ENCODE results near the gene LARGE2. TPM values are rescaled to one million over a fixed set of nuclear protein-coding genes. Genes with fewer than 3 reads are reported as not detected.

LARGE2 gene
- polyA plus RNA-seq, 1 donor (not counting 4 experiments of a cell fraction or from before 2014, with no cell fraction given) = 7.1 TPM

GRCh38 chr11:45968901-45969300, 46.4 kb downstream of the LARGE2 start:
- FAIRE-seq = no peak
- H3K4me1 ChIP-seq (ENCODE audit: control insufficient read depth, extremely low read depth, insufficient read depth, low read length) = peaks cover 3% of the 10 kb centered on the region
- no peak for DNase-seq (ENCODE audit: low read depth, low spot score)
- H3K4me2 ChIP-seq (ENCODE audit: control insufficient read depth, extremely low read depth, insufficient read depth, low read depth, low read length) = no peak overlapping the region
- H3K4me3 ChIP-seq (ENCODE audit: control insufficient read depth in 2 of 3, extremely low read depth in 1 of 3, insufficient read depth in 2 of 3, low read depth in 1 of 3, low read length in 3 of 3) = no peak overlapping the region
- no peaks in the 10 kb centered on the region for H4K20me1 ChIP-seq (ENCODE audit: control insufficient read depth, extremely low read depth, insufficient read depth, low read length)
- peaks cover 5 to 11% of the 10 kb centered on the region in 2 experiments for H3K36me3 ChIP-seq (ENCODE audit: control insufficient read depth in 2 of 2, extremely low read depth in 1 of 2, insufficient read depth in 2 of 2, low read length in 2 of 2)
- no peak overlapping the region for H2AFZ ChIP-seq (ENCODE audit: control insufficient read depth, low read length)
- H3K27me3 ChIP-seq (ENCODE audit: control insufficient read depth, extremely low read depth, insufficient read depth, low read length) = no peaks in the 10 kb centered on the region
- dilution Hi-C loops (cut with MboI; ENCODE audit: extremely low pct_ligation_motif_present, low sequenced_read_pairs) = no loop called here
- no peak overlapping the region for H3K9ac ChIP-seq (ENCODE audit: control insufficient read depth, extremely low read depth, insufficient read depth, low read length)
- H3K9me1 ChIP-seq (ENCODE audit: control insufficient read depth, extremely low read depth, insufficient read depth, low read length) = no peaks in the 10 kb centered on the region
- H3K79me2 ChIP-seq (ENCODE audit: control insufficient read depth, insufficient read depth, low read length) = no peaks in the 10 kb centered on the region
- H3K9me3 ChIP-seq (ENCODE audit: control insufficient read depth, low read depth, low read length) = no peaks in the 10 kb centered on the region
- H3K27ac ChIP-seq (ENCODE audit: control insufficient read depth, insufficient read depth, low read length) = no peak overlapping the region
- TF ChIP-seq EZH2 (IDR thresholded peaks at IDR 0.05; ENCODE audit: low read length) (no peak), CTCF (optimal IDR thresholded peaks at IDR 0.05 in 1 of 3, IDR thresholded peaks at IDR 0.05 in 1 of 3, conservative IDR thresholded peaks at IDR 0.05 in 1 of 3; ENCODE audit: extremely low read depth in 1 of 3, insufficient read depth in 2 of 3, low read length in 3 of 3) (no peak)

- DNase-seq (ENCODE audit: low read depth, low spot score) = no peak
- no peaks in the 10 kb centered on the region for H3K9me1 ChIP-seq (ENCODE audit: control insufficient read depth, extremely low read depth, insufficient read depth, low read length)
- no peaks in the 10 kb centered on the region for H3K79me2 ChIP-seq (ENCODE audit: control insufficient read depth, insufficient read depth, low read length)
- no peak overlapping the region for H3K4me3 ChIP-seq (ENCODE audit: control insufficient read depth in 2 of 3, extremely low read depth in 1 of 3, insufficient read depth in 2 of 3, low read depth in 1 of 3, low read length in 3 of 3)
- no peak overlapping the region for H3K4me2 ChIP-seq (ENCODE audit: control insufficient read depth, extremely low read depth, insufficient read depth, low read depth, low read length)
- no peaks in the 10 kb centered on the region for H4K20me1 ChIP-seq (ENCODE audit: control insufficient read depth, extremely low read depth, insufficient read depth, low read length)
- H2AFZ ChIP-seq (ENCODE audit: control insufficient read depth, low read length) = no peak overlapping the region
- dilution Hi-C loops (cut with MboI; ENCODE audit: extremely low pct_ligation_motif_present, low sequenced_read_pairs) = no loop called here
- no peak for FAIRE-seq
- H3K9ac ChIP-seq (ENCODE audit: control insufficient read depth, extremely low read depth, insufficient read depth, low read length) = no peak overlapping the region
- H3K9me3 ChIP-seq (ENCODE audit: control insufficient read depth, low read depth, low read length) = no peaks in the 10 kb centered on the region
- TF ChIP-seq EZH2 (IDR thresholded peaks at IDR 0.05; ENCODE audit: low read length) (no peak), CTCF (optimal IDR thresholded peaks at IDR 0.05 in 1 of 3, IDR thresholded peaks at IDR 0.05 in 1 of 3, conservative IDR thresholded peaks at IDR 0.05 in 1 of 3; ENCODE audit: extremely low read depth in 1 of 3, insufficient read depth in 2 of 3, low read length in 3 of 3) (no peak)
- H3K27me3 ChIP-seq (ENCODE audit: control insufficient read depth, extremely low read depth, insufficient read depth, low read length) = no peaks in the 10 kb centered on the region
- H3K27ac ChIP-seq (ENCODE audit: control insufficient read depth, insufficient read depth, low read length) = no peak overlapping the region
- H3K36me3 ChIP-seq (ENCODE audit: control insufficient read depth in 2 of 2, extremely low read depth in 1 of 2, insufficient read depth in 2 of 2, low read length in 2 of 2) = peaks cover 5 to 8% of the 10 kb centered on the region in 2 experiments
- no peaks in the 10 kb centered on the region for H3K4me1 ChIP-seq (ENCODE audit: control insufficient read depth, extremely low read depth, insufficient read depth, low read length)
Measured at GRCh38 chr11:45973601-45974000, 51.1 kb downstream of the LARGE2 start.

Measured in keratinocyte (primary cell).